A549 (cell line): Measurements from ENCODE around the gene SND1.

ENCODE experiments used
- BHLHE40 ChIP-seq: IDR thresholded peaks from 2 replicates; pipeline ENCODE4 v1.6.1; 2012; ENCODE audit warnings: low read depth, low read length, inconsistent platforms
- CEBPB ChIP-seq, 2 experiments: fragments of >200 bp in 1 of 2; sonication (Bioruptor Twin) in 1 of 2; formaldehyde crosslinking in 1 of 2; IDR thresholded peaks; 2 replicates each; pipeline ENCODE4 v1.6.1; 2012 to 2016
- CTCF ChIP-seq: fragments of >200 bp; sonication (Bioruptor Twin); formaldehyde crosslinking; IDR thresholded peaks from 3 replicates; pipeline ENCODE4 v1.5.1; 2016
- EP300 ChIP-seq, 2 experiments: fragments of >200 bp; sonication (Bioruptor Twin); formaldehyde crosslinking; IDR thresholded peaks; 2 replicates in 1 of 2; 3 replicates in 1 of 2; pipeline ENCODE4 v1.6.1; 2016 to 2017
- JUNB ChIP-seq: fragments of >200 bp; sonication (Bioruptor Twin); formaldehyde crosslinking; IDR thresholded peaks from 2 replicates; pipeline ENCODE4 v1.6.1; 2016
- KDM1A ChIP-seq: fragments of 200-600 bp; sonication (generic); IDR thresholded peaks from 2 replicates; pipeline ENCODE4 v1.6.1; 2016; ENCODE audit warnings: low read depth, mild to moderate bottlenecking
- NR3C1 ChIP-seq: fragments of >200 bp; sonication (Bioruptor Twin); formaldehyde crosslinking; IDR thresholded peaks from 3 replicates; pipeline ENCODE4 v1.6.1; 2017
- PBX3 ChIP-seq: IDR thresholded peaks from 2 replicates; pipeline ENCODE4 v1.6.1; 2012
- POLR2A ChIP-seq: IDR thresholded peaks from 2 replicates; pipeline ENCODE4 v1.6.1; 2012; ENCODE audit warnings: mild to moderate bottlenecking, low read length
- RCOR1 ChIP-seq: fragments of 150-350 bp; IDR thresholded peaks from 2 replicates; pipeline ENCODE4 v1.6.1; 2014; ENCODE audit warnings: antibody characterized with exemption, low read length, low read depth
- REST ChIP-seq: fragments of 200-600 bp; sonication (generic); IDR thresholded peaks from 2 replicates; pipeline ENCODE4 v1.6.1; 2016; ENCODE audit warnings: antibody characterized with exemption, mild to moderate bottlenecking, moderate library complexity
- RFX5 ChIP-seq: fragments of 450-650 bp; IDR thresholded peaks from 2 replicates; pipeline ENCODE4 v1.7.1; 2014; ENCODE audit warnings: antibody characterized with exemption, mild to moderate bottlenecking, moderate library complexity
- TFCP2L1 ChIP-seq: fragments of 250-450 bp; sonication (Bioruptor Pico); IDR thresholded peaks from 2 replicates; pipeline ENCODE4 v1.5.0; 2021; ENCODE audit warnings: mild to moderate bottlenecking
- TF ChIP-seq, protein P1 (sequence below): IDR thresholded peaks from 2 replicates; pipeline ENCODE4 v1.6.1; 2012

GRCh38 chr7:128074736-128075135 is 422.7 kb downstream of the SND1 start:
- no peak for TF ChIP-seq RFX5
- no peak for TF ChIP-seq CTCF
- TF ChIP-seq NR3C1: no peak
- TF ChIP-seq EP300 (IDR thresholded peaks at IDR 0.05): no peak
- TF ChIP-seq POLR2A: no peak
- TF ChIP-seq JUNB: no peak
- TF ChIP-seq, protein P1, sequence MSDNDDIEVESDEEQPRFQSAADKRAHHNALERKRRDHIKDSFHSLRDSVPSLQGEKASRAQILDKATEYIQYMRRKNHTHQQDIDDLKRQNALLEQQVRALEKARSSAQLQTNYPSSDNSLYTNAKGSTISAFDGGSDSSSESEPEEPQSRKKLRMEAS: no peak
- TF ChIP-seq BHLHE40: no peak
- no peak for TF ChIP-seq PBX3
- TF ChIP-seq TFCP2L1 (CRISPR knock-in tag): no peak
- TF ChIP-seq RCOR1: no peak
- TF ChIP-seq CEBPB (IDR thresholded peaks at IDR 0.05): no peak
- no peak for TF ChIP-seq REST
- no peak for TF ChIP-seq KDM1A
